ENCODE results near the gene LIX1L. TPM values are rescaled to one million over a fixed set of nuclear protein-coding genes. Genes with fewer than 3 reads are reported as not detected.

The LIX1L gene
- total and polyA plus RNA-seq, 2 of the 13 experiments (the other 11 are each of a cell fraction or from before 2014, with no cell fraction given): 8.1 to 24.9 TPM

- TF ChIP-seq ZHX2 (IDR thresholded peaks at IDR 0.05; ENCODE audit: low read depth) (no peak), ZHX2 (CRISPR knock-in tag; IDR thresholded peaks at IDR 0.05; ENCODE audit: borderline replicate concordance) (no peak), TRIM22 (IDR thresholded peaks at IDR 0.05) (no peak), HIC2 (CRISPR knock-in tag; IDR thresholded peaks at IDR 0.05; ENCODE audit: low read depth) (no peak), ZFP36 (IDR thresholded peaks at IDR 0.05; ENCODE audit: borderline replicate concordance, low read depth, low read length, partially characterized antibody) (no peak), WIZ (CRISPR knock-in tag; IDR thresholded peaks at IDR 0.05) (no peak), ZBTB38 (CRISPR knock-in tag; IDR thresholded peaks at IDR 0.05) (0 out of 2 replicates have a peak, but pooled peaks have one; percentile 21), PAXIP1 (CRISPR knock-in tag; conservative IDR thresholded peaks at IDR 0.05) (peak; percentile 56), ZNF782 (CRISPR knock-in tag; IDR thresholded peaks at IDR 0.05; ENCODE audit: borderline replicate concordance) (no peak), SKIL (CRISPR knock-in tag; IDR thresholded peaks at IDR 0.05; ENCODE audit: borderline replicate concordance) (no peak), TBX3 (IDR thresholded peaks at IDR 0.05; ENCODE audit: borderline replicate concordance) (no peak), MTA1 (CRISPR knock-in tag; IDR thresholded peaks at IDR 0.05; ENCODE audit: borderline replicate concordance) (peak; percentile 52; the same call in 1 of the 2 replicates), ERF (CRISPR knock-in tag; IDR thresholded peaks at IDR 0.05) (peak; percentile 61; the same call in 1 of the 2 replicates)
These were observed 6.7 kb upstream of the LIX1L start, which contains the start of the genes ANKRD34A and POLR3GL (continued) for GRCh38 chr1:145964328-145965118.

All from HepG2 (cell line).